SK-N-SH (cell line): ENCODE measurements around the gene UBXN6. TPM values are rescaled to one million over a fixed set of nuclear protein-coding genes. Genes with fewer than 3 reads are reported as not detected.

Experiments used
- CTCF ChIA-PET: fragments of 300-600, 350-600 bp; formaldehyde crosslinking; extraction: SDS; loops from one replicate; lab custom pipeline; 2021; lab: Yijun Ruan, JAX
- POLR2A ChIA-PET: fragments of 350-600 bp; sonication (Branson Sonifier 250); formaldehyde crosslinking; extraction: SDS; loops from one replicate; lab custom pipeline; 2020; ENCODE audit warnings: antibody characterized with exemption, inconsistent platforms; lab: Yijun Ruan, JAX
- DNase-seq: peaks from one replicate; pipeline ENCODE4 v3.0.0; 2012
- H2AFZ ChIP-seq: fragments of 200-600 bp; sonication (generic); 2 replicates; pipeline ENCODE4 v1.8.1; 2016; ENCODE audit warnings: antibody characterized with exemption, mild to moderate bottlenecking, low read depth
- H3F3A ChIP-seq: fragments of 200-600 bp; sonication (generic); replicated peaks from 2 replicates; pipeline ENCODE3; 2016; ENCODE audit warnings: antibody characterized with exemption, mild to moderate bottlenecking; ENCODE audit not compliant: insufficient read depth
- H3K27ac ChIP-seq, 2 experiments: fragments of 200-500 bp in 1 of 2; fragments of 200-600 bp in 1 of 2; sonication (Bioruptor generic) in 1 of 2; sonication (generic), shearing (Covaris generic) in 1 of 2; 2 replicates each; pipeline versions ENCODE4 v1.5.1 to v1.6.1; 2014 to 2016; ENCODE audit warnings: low read depth in 2 of 2, inconsistent platforms in 1 of 2, low read length in 1 of 2, mild to moderate bottlenecking in 1 of 2, mixed read lengths in 1 of 2
- H3K27me3 ChIP-seq: fragments of 200-600 bp; sonication (generic), shearing (Covaris generic); 2 replicates; pipeline ENCODE4 v1.6.1; 2016; ENCODE audit warnings: mixed run types; ENCODE audit not compliant: insufficient read depth
- H3K36me3 ChIP-seq, 2 experiments: fragments of 200-500 bp in 1 of 2; fragments of 200-600 bp in 1 of 2; sonication (Bioruptor generic) in 1 of 2; sonication (generic) in 1 of 2; replicated peaks in 1 of 2; 2 replicates each; pipeline versions ENCODE3 to v1.5.1; 2014 to 2016; ENCODE audit warnings: low read length in 1 of 2, mild to moderate bottlenecking in 1 of 2; ENCODE audit not compliant: insufficient read depth in 2 of 2, control insufficient read depth in 1 of 2
- H3K4me1 ChIP-seq, 2 experiments: fragments of 200-500 bp in 1 of 2; fragments of 200-600 bp in 1 of 2; sonication (Bioruptor generic) in 1 of 2; sonication (generic), shearing (Covaris generic) in 1 of 2; 2 replicates each; pipeline versions ENCODE4 v1.5.1 to v1.6.1; 2014 to 2016; ENCODE audit warnings: low read depth in 1 of 2, low read length in 1 of 2, mixed run types in 1 of 2; ENCODE audit not compliant: insufficient read depth in 2 of 2, control insufficient read depth in 1 of 2
- H3K4me2 ChIP-seq: fragments of 200-600 bp; sonication (generic), shearing (Covaris generic); 2 replicates; pipeline ENCODE4 v1.6.1; 2017; ENCODE audit warnings: mixed run types
- H3K4me3 ChIP-seq, 2 experiments: fragments of 200-500 bp in 1 of 2; fragments of 200-600 bp in 1 of 2; sonication (Bioruptor generic) in 1 of 2; sonication (generic), shearing (Covaris generic) in 1 of 2; 2 replicates each; pipeline versions ENCODE4 v1.5.1 to v1.8.1; 2014 to 2016; ENCODE audit warnings: low read depth in 2 of 2, inconsistent platforms in 1 of 2, low read length in 1 of 2, mild to moderate bottlenecking in 1 of 2, mixed read lengths in 1 of 2, moderate library complexity in 1 of 2
- H3K79me2 ChIP-seq: fragments of 200-600 bp; sonication (generic); 2 replicates; pipeline ENCODE4 v1.8.1; 2017; ENCODE audit warnings: mild to moderate bottlenecking; ENCODE audit not compliant: insufficient read depth
- H3K9ac ChIP-seq: fragments of 200-600 bp; sonication (generic); 2 replicates; pipeline ENCODE4 v1.6.1; 2017; ENCODE audit warnings: mixed run types
- H3K9me2 ChIP-seq: fragments of 200-600 bp; sonication (generic); 2 replicates; pipeline ENCODE4 v1.6.1; 2017; ENCODE audit warnings: mixed run types
- H3K9me3 ChIP-seq: fragments of 200-600 bp; sonication (generic); 2 replicates; pipeline ENCODE4 v1.6.1; 2017; ENCODE audit warnings: mixed run types, mild to moderate bottlenecking, moderate library complexity
- H4K20me1 ChIP-seq: fragments of 200-600 bp; sonication (generic); 2 replicates; pipeline ENCODE4 v1.6.1; 2017; ENCODE audit warnings: mild to moderate bottlenecking, mixed run types; ENCODE audit not compliant: insufficient read depth
- ELF1 ChIP-seq: IDR thresholded peaks from 2 replicates; pipeline ENCODE4 v1.4.0; 2012
- EP300 ChIP-seq, 2 experiments: IDR thresholded peaks; 2 replicates each; pipeline versions ENCODE4 v1.4.0 to v1.6.1; 2012; ENCODE audit warnings: borderline replicate concordance in 1 of 2, low read depth in 1 of 2, low read length in 1 of 2
- EZH2phosphoT487 ChIP-seq: fragments of 200-600 bp; sonication (generic); IDR thresholded peaks from 2 replicates; pipeline ENCODE4 v1.6.1; 2017; ENCODE audit warnings: low read depth, mixed run types, mild to moderate bottlenecking, antibody characterized with exemption, moderate library complexity, borderline replicate concordance
- FOXJ3 ChIP-seq: sonication (generic); formaldehyde crosslinking; IDR thresholded peaks from 2 replicates; pipeline ENCODE4 v1.5.1; 2020; ENCODE audit warnings: mild to moderate bottlenecking, missing genetic modification reagents
- FOXM1 ChIP-seq: IDR thresholded peaks from 2 replicates; pipeline ENCODE4 v1.4.0; 2012; ENCODE audit warnings: low read depth, mild to moderate bottlenecking
- NFIC ChIP-seq: IDR thresholded peaks from 2 replicates; pipeline ENCODE4 v1.4.0; 2012; ENCODE audit warnings: borderline replicate concordance
- POLR2AphosphoS5 ChIP-seq: IDR thresholded peaks from 2 replicates; pipeline ENCODE4 v1.6.1; 2012; ENCODE audit warnings: low read depth, low read length
- SIN3A ChIP-seq: IDR thresholded peaks from 2 replicates; pipeline ENCODE4 v1.6.1; 2012; ENCODE audit warnings: low read depth, mild to moderate bottlenecking, low read length, moderate library complexity, borderline replicate concordance
- SMC3 ChIP-seq: IDR thresholded peaks from 2 replicates; pipeline ENCODE4 v1.6.1; 2012; ENCODE audit warnings: low read depth, low read length, improper control_type of control experiment
- TCF12 ChIP-seq: IDR thresholded peaks from 2 replicates; pipeline ENCODE4 v1.4.0; 2012
- TEAD4 ChIP-seq: IDR thresholded peaks from 2 replicates; pipeline ENCODE4 v1.4.0; 2012; ENCODE audit warnings: mild to moderate bottlenecking, borderline replicate concordance; ENCODE audit not compliant: insufficient read depth
- YY1 ChIP-seq: IDR thresholded peaks from 2 replicates; pipeline ENCODE4 v1.4.0; 2012; ENCODE audit warnings: low read depth, mild to moderate bottlenecking
- WGBS: methylation state at CpG from one replicate; pipeline ENCODE4 v1.1.6; 2017; ENCODE audit warnings: low lambda C conversion rate; 5-methylcytosine and 5-hydroxymethylcytosine counted together
- polyA plus RNA-seq, 3 experiments: library from polyadenylated mRNA; depleted of rRNA; stranded (reverse); fragments of >200 nt; gene quantifications; 2 replicates each; pipeline ENCODE4 v1.2.3, GENCODE V29; 2012
- TF ChIP-seq, protein P1 (sequence below): fragments of 150-350 bp; IDR thresholded peaks from 2 replicates; pipeline ENCODE4 v1.6.1; 2016; ENCODE audit warnings: mild to moderate bottlenecking, low read depth, low read length
- TF ChIP-seq, protein P2 (sequence below): IDR thresholded peaks from 2 replicates; pipeline ENCODE4 v1.6.1; 2012; ENCODE audit warnings: mild to moderate bottlenecking, low read depth, low read length, moderate library complexity
- TF ChIP-seq, protein P3 (sequence below): IDR thresholded peaks from 2 replicates; pipeline ENCODE4 v1.4.0; 2012; ENCODE audit warnings: low read depth, borderline replicate concordance
- TF ChIP-seq, protein P4 (sequence below): IDR thresholded peaks from 2 replicates; pipeline ENCODE4; 2012
- TF ChIP-seq, protein P5 (sequence below): IDR thresholded peaks from 2 replicates; pipeline ENCODE4 v1.4.0; 2012; ENCODE audit warnings: low read depth, borderline replicate concordance
- TF ChIP-seq, protein P6 (sequence below): fragments of 200-600 bp; sonication (generic); IDR thresholded peaks from 2 replicates; pipeline ENCODE4 v1.6.1; 2017; ENCODE audit warnings: antibody characterized with exemption, mild to moderate bottlenecking, moderate library complexity

UBXN6 gene
- polyA plus RNA-seq, 1 of the 3 experiments (the other 2 are of a cell fraction) = 110 TPM

DNA sequence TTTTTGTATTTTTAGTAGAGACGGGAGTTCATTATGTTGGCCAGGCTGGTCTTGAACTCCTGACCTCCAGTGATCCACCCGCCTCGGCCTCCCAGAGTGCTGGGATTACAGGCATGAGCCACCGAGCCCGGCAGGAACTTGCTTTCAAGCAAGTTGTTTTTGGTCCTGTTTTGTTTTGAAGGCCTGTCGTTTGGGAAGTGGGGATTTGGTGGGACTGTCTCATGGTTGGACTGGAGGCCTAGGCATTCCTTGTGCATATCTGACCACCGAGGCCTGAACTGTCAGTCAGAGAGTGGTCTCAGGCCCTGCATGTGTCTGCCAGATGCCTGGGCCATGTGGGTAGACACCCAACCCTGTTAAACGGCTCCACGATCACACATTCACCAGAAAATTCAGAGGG, 26.3 kb downstream of the UBXN6 start:
- Histone ChIP-seq H3K27me3 (no peaks in the 10 kb centered on the region), H3K9me3 (no peaks in the 10 kb centered on the region), H3K27ac (no peak overlapping the region), H3F3A (no peaks in the 10 kb centered on the region), H3K9ac (no peak overlapping the region), H3K4me2 (no peak overlapping the region), H2AFZ (no peak overlapping the region), H3K4me3 (no peak overlapping the region), H3K4me1 (no peaks in the 10 kb centered on the region), H3K9me2 (no peaks in the 10 kb centered on the region), H3K79me2 (no peaks in the 10 kb centered on the region; the same call in 1 of the 2 replicates), H3K36me3 (peaks cover 0 to 28% of the 10 kb centered on the region in 2 experiments), H4K20me1 (no peaks in the 10 kb centered on the region)
- ChIA-PET CTCF (no interaction called here), POLR2A (no interaction called here)
- WGBS = 97% methylated on average over 9 of the region's 9 CpGs
- TF ChIP-seq, protein P1, sequence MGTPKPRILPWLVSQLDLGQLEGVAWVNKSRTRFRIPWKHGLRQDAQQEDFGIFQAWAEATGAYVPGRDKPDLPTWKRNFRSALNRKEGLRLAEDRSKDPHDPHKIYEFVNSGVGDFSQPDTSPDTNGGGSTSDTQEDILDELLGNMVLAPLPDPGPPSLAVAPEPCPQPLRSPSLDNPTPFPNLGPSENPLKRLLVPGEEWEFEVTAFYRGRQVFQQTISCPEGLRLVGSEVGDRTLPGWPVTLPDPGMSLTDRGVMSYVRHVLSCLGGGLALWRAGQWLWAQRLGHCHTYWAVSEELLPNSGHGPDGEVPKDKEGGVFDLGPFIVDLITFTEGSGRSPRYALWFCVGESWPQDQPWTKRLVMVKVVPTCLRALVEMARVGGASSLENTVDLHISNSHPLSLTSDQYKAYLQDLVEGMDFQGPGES = no peak
- TF ChIP-seq, protein P2, sequence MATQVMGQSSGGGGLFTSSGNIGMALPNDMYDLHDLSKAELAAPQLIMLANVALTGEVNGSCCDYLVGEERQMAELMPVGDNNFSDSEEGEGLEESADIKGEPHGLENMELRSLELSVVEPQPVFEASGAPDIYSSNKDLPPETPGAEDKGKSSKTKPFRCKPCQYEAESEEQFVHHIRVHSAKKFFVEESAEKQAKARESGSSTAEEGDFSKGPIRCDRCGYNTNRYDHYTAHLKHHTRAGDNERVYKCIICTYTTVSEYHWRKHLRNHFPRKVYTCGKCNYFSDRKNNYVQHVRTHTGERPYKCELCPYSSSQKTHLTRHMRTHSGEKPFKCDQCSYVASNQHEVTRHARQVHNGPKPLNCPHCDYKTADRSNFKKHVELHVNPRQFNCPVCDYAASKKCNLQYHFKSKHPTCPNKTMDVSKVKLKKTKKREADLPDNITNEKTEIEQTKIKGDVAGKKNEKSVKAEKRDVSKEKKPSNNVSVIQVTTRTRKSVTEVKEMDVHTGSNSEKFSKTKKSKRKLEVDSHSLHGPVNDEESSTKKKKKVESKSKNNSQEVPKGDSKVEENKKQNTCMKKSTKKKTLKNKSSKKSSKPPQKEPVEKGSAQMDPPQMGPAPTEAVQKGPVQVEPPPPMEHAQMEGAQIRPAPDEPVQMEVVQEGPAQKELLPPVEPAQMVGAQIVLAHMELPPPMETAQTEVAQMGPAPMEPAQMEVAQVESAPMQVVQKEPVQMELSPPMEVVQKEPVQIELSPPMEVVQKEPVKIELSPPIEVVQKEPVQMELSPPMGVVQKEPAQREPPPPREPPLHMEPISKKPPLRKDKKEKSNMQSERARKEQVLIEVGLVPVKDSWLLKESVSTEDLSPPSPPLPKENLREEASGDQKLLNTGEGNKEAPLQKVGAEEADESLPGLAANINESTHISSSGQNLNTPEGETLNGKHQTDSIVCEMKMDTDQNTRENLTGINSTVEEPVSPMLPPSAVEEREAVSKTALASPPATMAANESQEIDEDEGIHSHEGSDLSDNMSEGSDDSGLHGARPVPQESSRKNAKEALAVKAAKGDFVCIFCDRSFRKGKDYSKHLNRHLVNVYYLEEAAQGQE = no peak
- TF ChIP-seq TCF12 (no peak), EZH2phosphoT487 (no peak), SMC3 (no peak), EP300 (IDR thresholded peaks at IDR 0.05; ENCODE audit: borderline replicate concordance in 1 of 2, low read depth in 1 of 2, low read length in 1 of 2) (no peak), FOXJ3 (CRISPR knock-in tag) (no peak), FOXM1 (no peak), POLR2AphosphoS5 (no peak), SIN3A (no peak), NFIC (no peak), ELF1 (no peak), TEAD4 (no peak), YY1 (no peak)
- TF ChIP-seq, protein P3, sequence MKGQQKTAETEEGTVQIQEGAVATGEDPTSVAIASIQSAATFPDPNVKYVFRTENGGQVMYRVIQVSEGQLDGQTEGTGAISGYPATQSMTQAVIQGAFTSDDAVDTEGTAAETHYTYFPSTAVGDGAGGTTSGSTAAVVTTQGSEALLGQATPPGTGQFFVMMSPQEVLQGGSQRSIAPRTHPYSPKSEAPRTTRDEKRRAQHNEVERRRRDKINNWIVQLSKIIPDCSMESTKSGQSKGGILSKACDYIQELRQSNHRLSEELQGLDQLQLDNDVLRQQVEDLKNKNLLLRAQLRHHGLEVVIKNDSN = no peak
- TF ChIP-seq, protein P4, sequence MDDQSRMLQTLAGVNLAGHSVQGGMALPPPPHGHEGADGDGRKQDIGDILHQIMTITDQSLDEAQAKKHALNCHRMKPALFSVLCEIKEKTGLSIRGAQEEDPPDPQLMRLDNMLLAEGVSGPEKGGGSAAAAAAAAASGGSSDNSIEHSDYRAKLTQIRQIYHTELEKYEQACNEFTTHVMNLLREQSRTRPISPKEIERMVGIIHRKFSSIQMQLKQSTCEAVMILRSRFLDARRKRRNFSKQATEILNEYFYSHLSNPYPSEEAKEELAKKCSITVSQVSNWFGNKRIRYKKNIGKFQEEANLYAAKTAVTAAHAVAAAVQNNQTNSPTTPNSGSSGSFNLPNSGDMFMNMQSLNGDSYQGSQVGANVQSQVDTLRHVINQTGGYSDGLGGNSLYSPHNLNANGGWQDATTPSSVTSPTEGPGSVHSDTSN = no peak
- TF ChIP-seq, protein P5, sequence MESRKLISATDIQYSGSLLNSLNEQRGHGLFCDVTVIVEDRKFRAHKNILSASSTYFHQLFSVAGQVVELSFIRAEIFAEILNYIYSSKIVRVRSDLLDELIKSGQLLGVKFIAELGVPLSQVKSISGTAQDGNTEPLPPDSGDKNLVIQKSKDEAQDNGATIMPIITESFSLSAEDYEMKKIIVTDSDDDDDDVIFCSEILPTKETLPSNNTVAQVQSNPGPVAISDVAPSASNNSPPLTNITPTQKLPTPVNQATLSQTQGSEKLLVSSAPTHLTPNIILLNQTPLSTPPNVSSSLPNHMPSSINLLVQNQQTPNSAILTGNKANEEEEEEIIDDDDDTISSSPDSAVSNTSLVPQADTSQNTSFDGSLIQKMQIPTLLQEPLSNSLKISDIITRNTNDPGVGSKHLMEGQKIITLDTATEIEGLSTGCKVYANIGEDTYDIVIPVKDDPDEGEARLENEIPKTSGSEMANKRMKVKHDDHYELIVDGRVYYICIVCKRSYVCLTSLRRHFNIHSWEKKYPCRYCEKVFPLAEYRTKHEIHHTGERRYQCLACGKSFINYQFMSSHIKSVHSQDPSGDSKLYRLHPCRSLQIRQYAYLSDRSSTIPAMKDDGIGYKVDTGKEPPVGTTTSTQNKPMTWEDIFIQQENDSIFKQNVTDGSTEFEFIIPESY = no peak
- TF ChIP-seq, protein P6, sequence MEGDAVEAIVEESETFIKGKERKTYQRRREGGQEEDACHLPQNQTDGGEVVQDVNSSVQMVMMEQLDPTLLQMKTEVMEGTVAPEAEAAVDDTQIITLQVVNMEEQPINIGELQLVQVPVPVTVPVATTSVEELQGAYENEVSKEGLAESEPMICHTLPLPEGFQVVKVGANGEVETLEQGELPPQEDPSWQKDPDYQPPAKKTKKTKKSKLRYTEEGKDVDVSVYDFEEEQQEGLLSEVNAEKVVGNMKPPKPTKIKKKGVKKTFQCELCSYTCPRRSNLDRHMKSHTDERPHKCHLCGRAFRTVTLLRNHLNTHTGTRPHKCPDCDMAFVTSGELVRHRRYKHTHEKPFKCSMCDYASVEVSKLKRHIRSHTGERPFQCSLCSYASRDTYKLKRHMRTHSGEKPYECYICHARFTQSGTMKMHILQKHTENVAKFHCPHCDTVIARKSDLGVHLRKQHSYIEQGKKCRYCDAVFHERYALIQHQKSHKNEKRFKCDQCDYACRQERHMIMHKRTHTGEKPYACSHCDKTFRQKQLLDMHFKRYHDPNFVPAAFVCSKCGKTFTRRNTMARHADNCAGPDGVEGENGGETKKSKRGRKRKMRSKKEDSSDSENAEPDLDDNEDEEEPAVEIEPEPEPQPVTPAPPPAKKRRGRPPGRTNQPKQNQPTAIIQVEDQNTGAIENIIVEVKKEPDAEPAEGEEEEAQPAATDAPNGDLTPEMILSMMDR = no peak
- no peak for DNase-seq
